SHP77 (cell line): ENCODE measurements around the gene TAS2R30.
"Not testable (repeated sequence)": the region's sequence is repeated elsewhere in the genome, so short reads cannot be mapped to it uniquely, and the experiment has no call there.

Source experiments
- DNase-seq, 2 experiments: peaks; one replicate each; lab custom pipeline; 2025; lab: John Stamatoyannopoulos, UW

Gene TAS2R30

GRCh38 chr12:11130382-11130781 lies 4.1 kb downstream of the TAS2R30 start:
- no peak for DNase-seq

- not testable (repeated sequence) for DNase-seq
Observed at GRCh38 chr12:11114130-11114529, 20.3 kb downstream of the TAS2R30 start.

DNA sequence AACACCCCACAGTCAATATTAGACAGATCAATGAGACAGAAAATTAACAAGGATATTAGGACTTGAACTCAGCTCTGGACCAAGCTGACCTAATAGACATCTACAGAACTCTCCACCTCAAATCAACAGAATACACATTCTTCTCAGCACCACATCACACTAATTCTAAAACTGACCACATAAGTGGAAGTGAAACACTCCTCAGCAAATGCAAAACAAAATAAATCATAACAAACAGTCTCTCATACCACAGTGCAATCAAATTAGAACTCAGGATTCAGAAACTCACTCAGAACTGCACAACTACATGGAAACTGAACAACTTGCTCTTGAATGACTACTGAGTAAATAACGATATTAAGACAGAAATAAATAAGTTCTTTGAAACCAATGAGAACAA lies 23.2 kb downstream of the TAS2R30 start:
- DNase-seq: not testable (repeated sequence)

DNA sequence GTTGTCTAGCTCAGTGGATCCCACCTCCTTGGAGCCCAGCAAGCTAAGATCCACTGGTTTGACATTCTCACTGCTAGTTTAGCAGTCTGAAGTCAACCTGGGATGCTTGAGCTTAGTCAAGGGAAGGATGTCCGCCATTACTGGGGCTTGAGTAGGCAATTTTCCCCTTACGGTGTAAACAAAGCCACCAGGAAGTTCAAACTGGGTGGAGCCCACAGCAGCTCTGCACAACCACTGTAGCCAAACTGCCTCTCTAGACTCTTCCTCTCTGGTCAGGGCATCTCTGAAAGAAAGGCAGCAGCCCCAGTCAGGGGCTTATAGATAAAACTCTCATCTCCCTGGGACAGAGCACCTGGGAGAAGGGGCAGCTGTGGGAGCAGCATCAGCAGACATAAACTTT lies 25.6 kb downstream of the TAS2R30 start:
- DNase-seq: no peak

- DNase-seq: no peak
Observed at GRCh38 chr12:11107719-11108118, 26.7 kb downstream of the TAS2R30 start.

DNA sequence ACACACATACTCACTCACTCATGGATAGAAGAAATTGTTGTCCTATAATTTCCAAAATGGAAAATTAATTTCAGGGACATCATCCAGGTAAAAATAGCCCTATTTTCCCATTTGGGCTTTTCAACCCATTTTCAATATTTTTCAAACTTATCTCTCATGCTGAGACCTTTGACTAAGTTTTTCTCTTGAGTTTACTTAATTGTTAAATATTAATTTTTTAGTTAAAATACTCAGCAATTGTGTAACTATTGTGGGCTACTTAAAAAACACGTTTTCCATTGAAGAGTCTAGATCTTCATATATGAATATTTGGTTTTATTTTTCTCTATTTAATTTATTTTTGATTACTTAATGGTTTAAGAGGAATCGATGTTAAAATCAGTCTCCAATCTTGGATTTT lies 28.2 kb downstream of the TAS2R30 start:
- DNase-seq: no peak

DNA sequence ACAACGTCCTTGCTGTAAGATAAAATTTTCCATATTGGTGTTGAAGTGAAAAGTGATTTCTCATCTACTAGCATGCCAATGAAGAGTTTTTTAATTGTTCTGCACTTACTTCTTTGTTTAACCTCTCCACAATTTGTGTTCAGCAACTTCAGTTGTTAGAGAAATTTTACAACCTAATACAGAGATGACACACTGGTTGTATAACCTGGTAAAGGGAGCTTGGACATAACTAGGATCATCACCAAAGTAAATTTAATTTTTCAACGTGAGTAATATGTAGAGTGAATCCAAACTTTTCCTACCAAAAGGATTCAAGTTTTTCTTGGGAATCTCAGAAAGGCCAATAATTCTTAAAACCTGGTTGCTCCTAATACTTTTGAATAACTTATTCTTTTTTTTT lies 28.9 kb downstream of the TAS2R30 start:
- DNase-seq: no peak

GRCh38 chr12:11094910-11095309 lies 39.5 kb downstream of the TAS2R30 start:
- DNase-seq: not testable (repeated sequence)

DNA sequence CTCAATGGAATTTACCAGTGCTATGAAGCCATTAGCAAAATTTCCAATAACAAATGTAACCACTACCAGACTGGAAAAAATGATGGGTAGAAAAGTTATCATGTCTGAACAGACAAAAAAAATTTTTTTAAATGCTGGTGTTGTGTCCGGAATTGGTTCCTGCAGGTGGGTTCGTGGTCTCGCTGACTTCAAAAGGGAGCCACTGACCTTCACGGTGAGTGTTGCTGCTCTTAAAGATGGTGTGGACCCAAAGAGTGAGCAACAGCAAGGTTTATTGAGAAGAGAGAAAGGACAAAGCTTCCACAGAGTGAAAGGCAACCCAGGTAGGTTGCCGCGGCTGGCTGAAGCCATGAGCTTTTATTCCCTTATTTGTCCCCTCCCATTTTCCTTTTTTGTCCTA lies 42.3 kb downstream of the TAS2R30 start, which contains the start of gene TAS2R43:
Gene TAS2R43 (minus strand): TSS at position 186 of the 400 bp plus-strand sequence. CDS start 84 bp downstream, at position 102.
- no peak for DNase-seq

- DNase-seq: no peak
Observed at GRCh38 chr12:11089246-11089645, 45.2 kb downstream of the TAS2R30 start.

GRCh38 chr12:11085419-11085818 lies 49.0 kb downstream of the TAS2R30 start:
- no peak for DNase-seq
